SH-SY5Y (cell line): Measurements from ENCODE around the gene SLC24A4.

Experiments
- GATA2 ChIP-seq: IDR thresholded peaks from 2 replicates; pipeline ENCODE4 v1.6.1; 2011; ENCODE audit warnings: mild to moderate bottlenecking, low read depth, low read length
- GATA3 ChIP-seq: IDR thresholded peaks from 2 replicates; pipeline ENCODE4 v1.6.1; 2011; ENCODE audit warnings: low read depth, mild to moderate bottlenecking, low read length, moderate library complexity

DNA sequence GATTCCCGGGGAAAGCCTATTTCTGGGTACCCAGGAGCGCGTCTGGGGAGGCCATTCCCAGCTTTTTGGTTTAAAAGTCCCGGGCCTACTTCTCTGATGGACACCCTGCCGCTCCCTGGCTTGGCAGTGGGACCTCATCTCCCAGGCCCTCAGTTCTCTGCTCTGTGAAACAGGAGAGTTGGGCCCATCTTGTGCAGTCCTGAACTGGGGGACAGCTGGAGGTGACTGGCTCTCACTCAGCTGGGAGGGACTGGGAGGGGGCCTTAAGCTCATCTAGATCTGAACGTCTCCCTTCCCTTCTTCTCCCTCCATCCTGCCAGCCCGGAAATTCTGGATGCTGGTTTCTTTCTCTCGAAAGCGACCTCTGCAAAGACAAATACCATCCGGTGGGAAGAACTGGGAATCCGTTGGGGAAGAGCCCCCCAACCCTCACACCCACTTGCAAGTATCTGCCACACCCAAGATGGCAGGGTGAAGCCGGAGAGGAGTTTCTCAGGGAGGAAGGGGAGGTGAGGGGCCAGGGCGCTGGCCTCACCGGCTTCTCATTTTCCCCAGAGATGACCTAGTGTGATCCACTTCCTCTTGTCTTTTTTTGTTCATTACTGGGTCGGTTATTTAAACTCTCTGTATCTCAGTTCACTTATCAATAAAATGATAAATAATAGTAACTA is 192.0 kb downstream of the SLC24A4 start:
- no peak for TF ChIP-seq GATA2
- TF ChIP-seq GATA3 = no peak
